Suprapubic skin (tissue), 4 donors: ENCODE measurements around the gene DSCAML1. TPM values are rescaled to one million over a fixed set of nuclear protein-coding genes. Genes with fewer than 3 reads are reported as not detected.

Experiments
- DNase-seq, 2 donors: peaks; one replicate each; pipeline ENCODE4 v3.0.0-alpha.2; 2019; ENCODE audit warnings: low spot score in 2 of 2
- H3K27ac ChIP-seq: fragments of 200-600 bp; sonication (generic); one replicate; pipeline ENCODE4 v1.5.1; 2019
- H3K27me3 ChIP-seq: fragments of 200-600 bp; sonication (generic); one replicate; pipeline ENCODE4 v1.5.1; 2019
- H3K36me3 ChIP-seq: fragments of 200-600 bp; sonication (generic); one replicate; pipeline ENCODE4 v1.5.1; 2019
- H3K4me1 ChIP-seq: fragments of 200-600 bp; sonication (generic); one replicate; pipeline ENCODE4 v1.5.1; 2019
- H3K4me3 ChIP-seq: fragments of 200-600 bp; sonication (generic); one replicate; pipeline ENCODE4 v1.5.1; 2019; ENCODE audit warnings: mild to moderate bottlenecking
- H3K9me3 ChIP-seq: fragments of 200-600 bp; sonication (generic); one replicate; pipeline ENCODE4 v1.5.1; 2019
- EP300 ChIP-seq: sonication (generic); formaldehyde crosslinking; IDR thresholded peaks from one replicate; pipeline ENCODE4 v1.6.1; 2017; ENCODE audit warnings: antibody characterized with exemption
- POLR2A ChIP-seq, 2 donors: fragments of 450-650 bp; IDR thresholded peaks; one replicate each; pipeline ENCODE4 v1.6.1; 2017; ENCODE audit warnings: antibody characterized with exemption in 2 of 2, mild to moderate bottlenecking in 2 of 2, moderate library complexity in 2 of 2
- POLR2AphosphoS5 ChIP-seq, 3 donors: sonication (generic); formaldehyde crosslinking; IDR thresholded peaks; one replicate each; pipeline ENCODE4 v1.6.1; 2017; ENCODE audit warnings: antibody characterized with exemption in 3 of 3
- WGBS: methylation state at CpG from one replicate; pipeline ENCODE4 v1.1.5; 2018; 5-methylcytosine and 5-hydroxymethylcytosine counted together
- total RNA-seq, 4 donors: library from RNA; depleted of rRNA; stranded (reverse); fragments of >200 nt; gene quantifications; one replicate each; pipeline ENCODE4 v1.1.0, GENCODE V29; 2016
- TF ChIP-seq, protein P1 (sequence below), 2 donors: fragments of 200-600 bp in 1 of 2; fragments of 450-650 bp in 1 of 2; sonication (generic) in 1 of 2; IDR thresholded peaks; one replicate each; pipeline ENCODE4 v1.5.1; 2016 to 2019; ENCODE audit warnings: antibody characterized with exemption in 2 of 2, mild to moderate bottlenecking in 1 of 2, moderate library complexity in 1 of 2

Gene DSCAML1
- total RNA-seq, 4 donors from 2014 or later = 0.11 to 0.24 (median 0.21) TPM; not detected in 1

DNA sequence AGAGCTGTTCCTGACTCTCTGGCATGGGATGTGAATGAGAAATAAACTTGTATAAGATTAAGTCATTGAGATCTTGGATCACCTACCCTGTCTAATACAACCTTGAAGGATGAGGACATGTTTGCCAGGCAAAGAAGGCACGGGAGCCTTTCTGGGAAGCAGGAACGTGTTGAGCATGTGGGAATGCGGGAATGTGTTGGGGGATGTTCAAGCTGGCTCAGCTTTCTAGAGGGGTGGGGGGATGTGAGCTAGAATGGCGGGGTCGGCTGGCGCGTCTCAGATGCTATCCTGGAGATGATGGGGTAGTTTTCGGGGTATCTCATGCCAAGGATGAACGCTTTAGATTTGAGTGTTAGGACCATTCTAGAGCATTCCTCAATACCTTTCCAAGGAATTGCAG is 227.1 kb downstream of the DSCAML1 start:
- Histone ChIP-seq H3K27ac (no peak overlapping the region), H3K27me3 (no peaks in the 10 kb centered on the region), H3K36me3 (no peaks in the 10 kb centered on the region), H3K9me3 (no peaks in the 10 kb centered on the region), H3K4me1 (no peaks in the 10 kb centered on the region), H3K4me3 (no peak overlapping the region)
- TF ChIP-seq POLR2A (IDR thresholded peaks at IDR 0.05) = no peak
- TF ChIP-seq POLR2AphosphoS5 (IDR thresholded peaks at IDR 0.05) = no peak
- TF ChIP-seq, protein P1, sequence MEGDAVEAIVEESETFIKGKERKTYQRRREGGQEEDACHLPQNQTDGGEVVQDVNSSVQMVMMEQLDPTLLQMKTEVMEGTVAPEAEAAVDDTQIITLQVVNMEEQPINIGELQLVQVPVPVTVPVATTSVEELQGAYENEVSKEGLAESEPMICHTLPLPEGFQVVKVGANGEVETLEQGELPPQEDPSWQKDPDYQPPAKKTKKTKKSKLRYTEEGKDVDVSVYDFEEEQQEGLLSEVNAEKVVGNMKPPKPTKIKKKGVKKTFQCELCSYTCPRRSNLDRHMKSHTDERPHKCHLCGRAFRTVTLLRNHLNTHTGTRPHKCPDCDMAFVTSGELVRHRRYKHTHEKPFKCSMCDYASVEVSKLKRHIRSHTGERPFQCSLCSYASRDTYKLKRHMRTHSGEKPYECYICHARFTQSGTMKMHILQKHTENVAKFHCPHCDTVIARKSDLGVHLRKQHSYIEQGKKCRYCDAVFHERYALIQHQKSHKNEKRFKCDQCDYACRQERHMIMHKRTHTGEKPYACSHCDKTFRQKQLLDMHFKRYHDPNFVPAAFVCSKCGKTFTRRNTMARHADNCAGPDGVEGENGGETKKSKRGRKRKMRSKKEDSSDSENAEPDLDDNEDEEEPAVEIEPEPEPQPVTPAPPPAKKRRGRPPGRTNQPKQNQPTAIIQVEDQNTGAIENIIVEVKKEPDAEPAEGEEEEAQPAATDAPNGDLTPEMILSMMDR (IDR thresholded peaks at IDR 0.05) = no peak
- TF ChIP-seq EP300 = no peak
- no peak for DNase-seq
- WGBS = 88% methylated on average over 9 of the region's 9 CpGs

DNA sequence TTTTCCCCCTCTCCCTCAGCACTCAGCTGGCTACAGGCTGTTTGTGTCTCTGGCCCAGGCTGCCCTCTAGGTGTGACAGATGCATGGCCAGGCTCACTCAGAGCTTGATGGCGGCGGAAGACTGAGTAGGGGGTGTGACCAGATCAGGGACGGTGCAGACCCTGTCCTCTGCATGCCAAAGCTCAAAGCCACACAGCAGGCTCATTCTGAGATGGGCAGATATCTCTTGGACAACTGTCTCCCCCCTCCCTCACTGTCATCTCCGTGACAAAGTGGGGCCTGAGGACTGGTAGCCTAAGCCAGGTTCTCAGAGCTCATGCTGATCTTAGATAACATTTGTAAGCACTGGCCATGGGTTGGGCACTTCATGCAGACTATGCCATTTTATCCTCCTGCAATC is 231.3 kb downstream of the DSCAML1 start:
- TF ChIP-seq EP300 = no peak
- DNase-seq = no peak
- WGBS = 41% methylated on average over 3 of the region's 4 CpGs
- H3K4me3 ChIP-seq = no peak overlapping the region
- no peaks in the 10 kb centered on the region for H3K4me1 ChIP-seq
- H3K27me3 ChIP-seq = peaks cover 13% of the 10 kb centered on the region
- H3K9me3 ChIP-seq = no peaks in the 10 kb centered on the region
- H3K27ac ChIP-seq = no peak overlapping the region
- H3K36me3 ChIP-seq = no peaks in the 10 kb centered on the region

DNA sequence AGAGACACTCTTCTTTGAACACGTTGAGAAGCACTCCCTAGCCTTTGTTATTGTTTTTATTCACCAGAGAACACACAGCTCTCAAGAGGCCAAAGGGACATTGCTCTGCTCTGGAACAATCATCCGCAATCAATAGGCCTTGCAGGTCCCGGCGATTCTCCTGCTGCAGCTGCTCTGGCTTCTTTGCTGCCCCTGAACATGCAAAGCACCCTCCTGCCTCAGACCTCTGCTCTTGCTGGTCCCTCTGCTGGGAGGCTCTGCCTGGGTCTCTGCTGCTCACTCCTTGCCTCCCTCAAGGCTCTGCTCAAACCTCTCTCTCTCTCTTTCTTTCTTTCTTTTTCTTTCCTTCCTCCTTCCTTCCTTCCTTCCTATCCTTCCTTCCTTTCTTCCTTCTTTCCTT is 232.7 kb downstream of the DSCAML1 start:
- Histone ChIP-seq H3K4me1 (no peaks in the 10 kb centered on the region), H3K4me3 (no peak overlapping the region), H3K36me3 (no peaks in the 10 kb centered on the region), H3K27me3 (peaks cover 17% of the 10 kb centered on the region), H3K9me3 (no peaks in the 10 kb centered on the region), H3K27ac (no peak overlapping the region)
- DNase-seq = no peak
- 78% methylated on average over 4 of the region's 4 CpGs for WGBS
- TF ChIP-seq EP300 (no peak), POLR2A (IDR thresholded peaks at IDR 0.05) (no peak), POLR2AphosphoS5 (IDR thresholded peaks at IDR 0.05) (no peak)
- TF ChIP-seq, protein P1 (IDR thresholded peaks at IDR 0.05) = no peak

DNA sequence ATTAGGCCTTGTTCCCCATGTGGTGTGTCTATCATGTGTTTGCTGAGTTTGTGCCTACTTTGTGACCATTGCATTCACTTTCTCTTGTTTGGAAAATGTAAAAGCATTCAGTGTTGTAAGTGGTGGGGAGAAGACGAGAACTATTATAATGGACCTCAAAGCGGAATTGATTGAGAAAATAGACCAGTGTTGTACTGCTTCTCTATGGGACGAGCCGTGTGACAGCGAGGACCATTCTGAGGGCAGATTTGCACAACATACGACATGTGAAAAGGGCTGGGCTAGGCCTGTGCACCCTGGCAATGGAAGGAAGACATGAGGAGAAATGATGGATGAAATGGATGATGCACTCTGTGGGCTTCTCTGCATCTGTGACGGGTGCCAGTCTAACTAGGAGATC is 233.5 kb downstream of the DSCAML1 start:
- no peak overlapping the region for H3K27ac ChIP-seq
- WGBS = 93% methylated on average over 7 of the region's 7 CpGs
- no peak overlapping the region for H3K4me3 ChIP-seq
- H3K9me3 ChIP-seq = no peaks in the 10 kb centered on the region
- H3K36me3 ChIP-seq = no peaks in the 10 kb centered on the region
- DNase-seq = no peak
- H3K27me3 ChIP-seq = peaks cover 17% of the 10 kb centered on the region
- H3K4me1 ChIP-seq = no peaks in the 10 kb centered on the region
- no peak for TF ChIP-seq EP300
- no peak for TF ChIP-seq POLR2A (IDR thresholded peaks at IDR 0.05)
- TF ChIP-seq, protein P1 (IDR thresholded peaks at IDR 0.05) = no peak
- no peak for TF ChIP-seq POLR2AphosphoS5 (IDR thresholded peaks at IDR 0.05)

DNA sequence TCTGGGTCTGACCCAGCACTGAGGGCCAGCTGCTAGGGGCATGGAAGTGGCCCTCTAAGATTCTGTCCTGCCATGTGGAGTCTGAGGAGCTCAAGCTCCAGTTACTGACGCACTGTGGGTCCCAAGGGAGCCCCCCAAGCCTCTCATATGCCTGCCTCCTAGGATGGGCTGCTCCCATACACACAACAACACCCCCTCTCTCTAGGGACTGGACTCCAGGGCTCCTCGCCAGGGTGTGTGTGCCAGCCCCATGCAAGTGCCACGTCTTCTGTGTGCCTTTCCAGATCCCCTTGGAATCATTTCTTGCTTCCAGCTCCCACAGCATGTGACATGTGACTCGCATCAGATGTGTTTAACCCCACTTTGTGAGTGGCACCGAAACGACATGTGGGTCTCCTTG is 234.9 kb downstream of the DSCAML1 start:
- Histone ChIP-seq H3K4me3 (no peak overlapping the region), H3K4me1 (no peaks in the 10 kb centered on the region), H3K9me3 (no peaks in the 10 kb centered on the region), H3K27ac (no peak overlapping the region), H3K27me3 (peaks cover 22% of the 10 kb centered on the region), H3K36me3 (no peaks in the 10 kb centered on the region)
- DNase-seq = no peak
- WGBS = 52% methylated on average over 5 of the region's 6 CpGs
- TF ChIP-seq EP300 (no peak), POLR2A (IDR thresholded peaks at IDR 0.05) (no peak), POLR2AphosphoS5 (IDR thresholded peaks at IDR 0.05) (no peak)
- TF ChIP-seq, protein P1 (IDR thresholded peaks at IDR 0.05) = no peak
